ENCODE measurements around the gene MNS1. TPM values are rescaled to one million over a fixed set of nuclear protein-coding genes. Genes with fewer than 3 reads are reported as not detected.
A peak's percentile ranks its signal among the peaks of the same experiment; 100 is the strongest.

MNS1 gene
- total and polyA plus RNA-seq, 2 of the 13 experiments (the other 11 are each of a cell fraction or from before 2014, with no cell fraction given), result 0.22 to 1.7 TPM

- TF ChIP-seq HES4 (CRISPR knock-in tag; IDR thresholded peaks at IDR 0.05; ENCODE audit: borderline replicate concordance), result no peak
- no peak for TF ChIP-seq SMAD3 (CRISPR knock-in tag; IDR thresholded peaks at IDR 0.05)
- TF ChIP-seq HNF4A (CRISPR knock-in tag; IDR thresholded peaks at IDR 0.05), result no peak
- TF ChIP-seq CTCF (CRISPR knock-in tag; IDR thresholded peaks at IDR 0.05), result 0 out of 2 replicates have a peak, but pooled peaks have one; percentile 6
- TF ChIP-seq ASH2L (IDR thresholded peaks at IDR 0.05; ENCODE audit: insufficient read length, low read depth, low read length), result peak; percentile 59
- TF ChIP-seq TBP (CRISPR knock-in tag; IDR thresholded peaks at IDR 0.05), result no peak
- TF ChIP-seq TFAP4 (IDR thresholded peaks at IDR 0.05; ENCODE audit: borderline replicate concordance, low read depth), result no peak
- 0 out of 2 replicates have a peak, but pooled peaks have one; percentile 68 for TF ChIP-seq SMAD1 (CRISPR knock-in tag; IDR thresholded peaks at IDR 0.05; ENCODE audit: borderline replicate concordance, low read depth)
- TF ChIP-seq KAT8 (CRISPR knock-in tag; IDR thresholded peaks at IDR 0.05), result peak; percentile 66; the same call in 1 of the 2 replicates
- TF ChIP-seq ZNF18 (CRISPR knock-in tag; IDR thresholded peaks at IDR 0.05; ENCODE audit: insufficient replicate concordance), result no peak
These were observed at the start of gene MNS1 (continued) for GRCh38 chr15:56464893-56465520.
